Mesodermal cell (in vitro differentiated cells): Measurements from ENCODE around the gene SSNA1.
A peak's percentile ranks its signal among the peaks of the same experiment; 100 is the strongest.

Experiments
- H3K27ac ChIP-seq: 2 replicates; pipeline ENCODE4 v1.7.0; 2013; ENCODE audit warnings: mild to moderate bottlenecking, low read depth, low read length, moderate library complexity; ENCODE audit not compliant: severe bottlenecking
- H3K36me3 ChIP-seq: 2 replicates; pipeline ENCODE4 v1.7.1; 2013; ENCODE audit warnings: mild to moderate bottlenecking, low read length, moderate library complexity; ENCODE audit not compliant: control insufficient read depth, insufficient read depth
- H3K4me1 ChIP-seq: one replicate; pipeline ENCODE4 v1.7.1; 2013; ENCODE audit warnings: mild to moderate bottlenecking, low read length; ENCODE audit not compliant: insufficient read depth, control insufficient read depth, poor library complexity, severe bottlenecking
- H3K4me3 ChIP-seq: 2 replicates; pipeline ENCODE4 v1.7.0; 2013; ENCODE audit warnings: low read length, control low read depth, mild to moderate bottlenecking; ENCODE audit not compliant: insufficient read depth, poor library complexity, severe bottlenecking; ENCODE audit errors: extremely low read depth
- H3K9me3 ChIP-seq: 2 replicates; pipeline ENCODE4 v1.7.1; 2013; ENCODE audit warnings: mild to moderate bottlenecking, low read length, moderate library complexity; ENCODE audit not compliant: control insufficient read depth
- WGBS, 2 experiments: methylation state at CpG; one replicate each; pipeline ENCODE4 v1.1.5; 2013; ENCODE audit warnings: missing lambda C conversion rate in 2 of 2; ENCODE audit not compliant: insufficient coverage in 2 of 2; 5-methylcytosine and 5-hydroxymethylcytosine counted together

Gene SSNA1

GRCh38 chr9:137211532-137211931 is 23.1 kb downstream of the SSNA1 start:
- no peaks in the 10 kb centered on the region for H3K9me3 ChIP-seq
- WGBS, 2 experiments, result 89 to 96% methylated on average over 10 to 13 of the region's 13 CpGs
- no peak overlapping the region for H3K4me3 ChIP-seq
- no peak overlapping the region for H3K27ac ChIP-seq
- H3K4me1 ChIP-seq, result peaks cover 5% of the 10 kb centered on the region
- peaks cover 58% of the 10 kb centered on the region for H3K36me3 ChIP-seq

- Histone ChIP-seq H3K4me1 (peaks cover under 1% of the 10 kb centered on the region), H3K4me3 (no peak overlapping the region), H3K9me3 (no peaks in the 10 kb centered on the region), H3K27ac (no peak overlapping the region), H3K36me3 (peaks cover 52% of the 10 kb centered on the region)
- WGBS, 2 experiments, result 95 to 97% methylated on average over 20 to 21 of the region's 21 CpGs
These were observed 24.0 kb downstream of the SSNA1 start for GRCh38 chr9:137212520-137212919.

- H3K36me3 ChIP-seq, result peaks cover 48% of the 10 kb centered on the region
- H3K9me3 ChIP-seq, result no peaks in the 10 kb centered on the region
- H3K4me1 ChIP-seq, result peaks cover 10% of the 10 kb centered on the region
- no peak overlapping the region for H3K4me3 ChIP-seq
- H3K27ac ChIP-seq, result no peak overlapping the region
- WGBS, 2 experiments, result 92 to 96% methylated on average over 47 to 49 of the region's 49 CpGs
These were observed 24.9 kb downstream of the SSNA1 start for GRCh38 chr9:137213160-137214060.

DNA sequence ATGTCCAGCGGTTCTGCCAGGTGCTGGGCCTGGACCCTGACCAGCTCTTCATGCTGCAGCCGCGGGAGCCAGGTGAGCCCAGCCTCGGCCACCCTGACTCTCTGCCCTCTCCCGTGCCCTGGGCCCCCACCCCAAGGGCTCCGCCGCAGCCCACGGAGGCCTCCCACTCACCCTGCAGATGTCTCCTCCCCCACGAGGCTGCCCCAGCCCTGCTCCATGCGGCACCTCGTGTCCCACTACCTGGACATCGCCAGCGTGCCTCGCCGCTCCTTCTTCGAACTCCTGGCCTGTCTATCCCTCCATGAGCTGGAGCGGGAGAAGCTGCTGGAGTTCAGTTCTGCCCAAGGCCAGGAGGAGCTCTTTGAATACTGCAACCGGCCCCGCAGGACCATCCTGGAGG is 26.1 kb downstream of the SSNA1 start:
- peaks cover 40% of the 10 kb centered on the region for H3K36me3 ChIP-seq
- WGBS, 2 experiments, result 95 to 96% methylated on average over 16 to 17 of the region's 19 CpGs
- H3K4me1 ChIP-seq, result peaks cover 18% of the 10 kb centered on the region
- H3K9me3 ChIP-seq, result no peaks in the 10 kb centered on the region
- H3K4me3 ChIP-seq, result no peak overlapping the region
- H3K27ac ChIP-seq, result no peak overlapping the region

GRCh38 chr9:137215196-137215986 is 26.9 kb downstream of the SSNA1 start:
- WGBS, 2 experiments, result 93 to 97% methylated on average over 13 to 21 of the region's 22 CpGs
- peaks cover 18% of the 10 kb centered on the region for H3K4me1 ChIP-seq
- no peak overlapping the region for H3K27ac ChIP-seq
- peaks cover 36% of the 10 kb centered on the region for H3K36me3 ChIP-seq
- H3K4me3 ChIP-seq, result no peak overlapping the region
- no peaks in the 10 kb centered on the region for H3K9me3 ChIP-seq

- Histone ChIP-seq H3K4me1 (peaks cover 18% of the 10 kb centered on the region), H3K4me3 (no peak overlapping the region), H3K27ac (no peak overlapping the region), H3K9me3 (no peaks in the 10 kb centered on the region), H3K36me3 (peaks cover 33% of the 10 kb centered on the region)
- WGBS, 2 experiments, result 96 to 98% methylated on average over 27 to 28 of the region's 30 CpGs
These were observed 27.9 kb downstream of the SSNA1 start for GRCh38 chr9:137216188-137216965.

- H3K4me3 ChIP-seq, result no peak overlapping the region
- H3K9me3 ChIP-seq, result no peaks in the 10 kb centered on the region
- H3K4me1 ChIP-seq, result peaks cover 18% of the 10 kb centered on the region
- WGBS, 2 experiments, result 60 to 62% methylated on average over 32 to 35 of the region's 36 CpGs
- H3K36me3 ChIP-seq, result peaks cover 33% of the 10 kb centered on the region
- peak overlapping the region; percentile 16 for H3K27ac ChIP-seq
These were observed 29.1 kb downstream of the SSNA1 start for GRCh38 chr9:137217276-137218211.

GRCh38 chr9:137218212-137218753 is 29.8 kb downstream of the SSNA1 start:
- H3K36me3 ChIP-seq, result peaks cover 29% of the 10 kb centered on the region

DNA sequence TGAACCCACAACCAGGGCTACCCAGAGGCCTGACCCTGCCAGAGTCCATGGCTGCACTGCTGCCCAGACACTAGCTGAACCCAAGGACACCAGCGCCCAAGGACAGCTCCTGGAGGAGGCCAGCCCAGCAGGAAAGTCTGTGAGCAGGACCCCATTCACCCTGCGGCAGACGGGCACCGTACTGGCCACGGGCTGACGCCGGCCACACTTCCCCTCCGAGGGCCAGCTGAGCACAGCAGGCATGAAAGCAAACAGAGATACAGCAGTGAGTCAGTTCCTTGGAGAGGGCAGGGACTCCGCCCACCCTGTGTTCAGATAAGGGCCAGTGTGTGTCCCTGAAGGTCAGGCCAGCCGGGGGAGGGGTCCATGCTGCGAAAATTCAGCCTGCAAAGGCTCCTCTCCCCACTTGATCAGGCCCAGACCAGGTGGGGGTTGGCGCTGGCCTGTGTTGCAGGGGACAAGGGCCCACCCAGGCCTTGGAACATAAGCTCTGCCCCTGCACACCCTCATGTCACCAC is 30.3 kb downstream of the SSNA1 start:
- Histone ChIP-seq H3K4me1 (peaks cover 18% of the 10 kb centered on the region), H3K9me3 (no peaks in the 10 kb centered on the region), H3K4me3 (no peak overlapping the region), H3K27ac (peak overlapping the region; percentile 66), H3K36me3 (peaks cover 24% of the 10 kb centered on the region)
- 42 to 56% methylated on average over 10 to 12 of the region's 12 CpGs for WGBS, 2 experiments

More at GRCh38 chr9:137218212-137218753, 29.8 kb downstream of the SSNA1 start:
- 95 to 96% methylated on average over 27 to 30 of the region's 30 CpGs for WGBS, 2 experiments
- peak overlapping the region; percentile 66 for H3K27ac ChIP-seq
- H3K9me3 ChIP-seq, result no peaks in the 10 kb centered on the region
- no peak overlapping the region for H3K4me3 ChIP-seq
- peaks cover 18% of the 10 kb centered on the region for H3K4me1 ChIP-seq
